Embryonic facial prominence (tissue), 1 donor: Measurements from ENCODE around the gene PDGFA.

ENCODE experiments used
- DNase-seq: peaks from one replicate; pipeline ENCODE4 v3.0.0-alpha.2; 2016; ENCODE audit errors: extremely low spot score

The PDGFA gene

DNA sequence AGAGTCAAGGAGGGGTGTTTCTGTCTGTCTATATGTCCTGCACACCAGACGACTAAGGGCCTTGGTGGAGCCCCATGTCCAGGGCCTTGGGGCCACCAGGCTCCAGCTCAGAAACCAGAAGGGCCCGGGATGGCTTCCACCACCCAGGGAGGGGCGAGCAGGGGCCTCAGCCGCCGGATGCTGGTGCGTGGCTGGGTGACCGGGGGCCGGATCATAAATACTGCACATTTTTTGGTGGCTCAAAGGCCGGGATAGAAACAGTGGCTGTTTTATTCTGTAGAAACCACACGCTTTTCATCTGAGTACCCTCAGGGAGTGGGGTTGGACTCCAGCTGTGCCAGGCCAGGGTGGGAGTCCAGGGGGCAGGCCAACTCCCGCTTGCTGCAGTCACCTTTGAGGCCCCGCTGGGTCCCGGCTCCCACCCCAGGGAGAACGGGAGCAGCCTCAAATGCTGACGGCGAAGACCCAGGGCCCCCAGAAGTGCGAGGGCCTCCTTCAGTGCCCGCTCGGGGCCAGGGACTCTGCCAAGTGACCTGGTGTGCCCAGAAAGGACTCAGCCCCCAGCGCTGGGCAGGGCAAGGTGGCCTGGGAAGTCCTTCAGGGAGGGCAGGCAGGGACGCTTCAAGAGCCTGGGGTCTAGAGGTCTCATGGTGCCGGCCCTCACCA lies 28.2 kb downstream of the PDGFA start:
- no peak for DNase-seq

DNA sequence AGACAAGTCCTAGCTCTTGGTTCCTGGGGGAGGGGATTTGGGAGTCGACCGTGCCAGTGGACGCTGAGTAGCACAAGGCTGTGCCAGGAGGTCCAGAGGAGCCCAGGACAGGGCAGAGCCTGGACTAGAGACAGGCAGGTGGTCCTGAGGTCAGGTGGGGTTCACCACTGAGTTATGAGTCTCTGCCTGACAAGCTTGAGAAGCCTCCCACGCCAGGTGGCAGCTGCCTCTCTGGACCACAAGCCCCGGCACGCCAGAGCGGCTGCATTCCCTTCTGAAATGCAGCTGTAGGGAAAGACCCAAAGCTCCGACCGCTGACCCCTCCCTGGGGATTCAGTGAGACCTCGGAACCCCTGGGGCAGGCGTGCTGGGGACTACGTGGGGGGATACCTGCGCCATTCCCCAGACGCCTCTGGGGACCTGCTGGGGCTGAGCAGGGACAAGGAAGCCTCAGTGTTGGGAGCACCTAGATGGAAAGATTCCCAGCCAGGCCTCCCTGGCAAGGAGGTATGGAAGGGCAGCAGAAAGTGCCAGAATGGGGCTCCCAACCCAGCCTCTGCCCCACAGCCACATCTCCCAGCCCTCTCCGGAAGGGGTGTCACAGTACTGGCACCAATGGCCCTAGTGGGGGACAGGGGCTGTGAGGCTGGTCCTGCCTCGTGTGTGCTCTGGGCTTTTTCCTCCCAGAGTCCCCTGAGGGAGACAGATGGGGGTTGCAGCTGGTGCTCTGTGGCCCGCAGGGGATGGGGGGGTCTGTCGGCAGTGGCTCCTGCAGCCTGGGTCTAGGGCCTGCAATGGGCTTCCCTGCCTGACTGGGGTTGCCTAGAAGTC lies 29.0 kb downstream of the PDGFA start:
- no peak for DNase-seq

DNA sequence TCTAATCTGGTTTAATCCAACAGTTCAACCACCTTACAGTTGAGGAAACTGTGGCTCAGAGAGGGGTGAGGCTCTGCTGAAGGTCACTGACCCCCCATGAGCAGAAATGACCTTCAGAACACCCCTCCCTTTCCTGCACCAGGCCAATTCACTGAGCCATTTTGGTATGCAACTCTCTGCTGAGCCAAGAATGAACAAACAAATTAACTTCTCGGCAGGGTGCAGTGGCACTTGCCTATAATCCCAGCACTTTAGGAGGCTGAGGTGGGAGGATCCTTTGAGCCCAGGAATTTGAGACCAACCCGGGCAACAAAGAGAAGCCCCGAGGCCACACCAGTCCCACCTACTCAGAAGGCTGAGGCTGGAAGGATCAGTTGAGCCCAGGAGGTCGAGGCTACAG lies 29.8 kb downstream of the PDGFA start:
- no peak for DNase-seq

DNA sequence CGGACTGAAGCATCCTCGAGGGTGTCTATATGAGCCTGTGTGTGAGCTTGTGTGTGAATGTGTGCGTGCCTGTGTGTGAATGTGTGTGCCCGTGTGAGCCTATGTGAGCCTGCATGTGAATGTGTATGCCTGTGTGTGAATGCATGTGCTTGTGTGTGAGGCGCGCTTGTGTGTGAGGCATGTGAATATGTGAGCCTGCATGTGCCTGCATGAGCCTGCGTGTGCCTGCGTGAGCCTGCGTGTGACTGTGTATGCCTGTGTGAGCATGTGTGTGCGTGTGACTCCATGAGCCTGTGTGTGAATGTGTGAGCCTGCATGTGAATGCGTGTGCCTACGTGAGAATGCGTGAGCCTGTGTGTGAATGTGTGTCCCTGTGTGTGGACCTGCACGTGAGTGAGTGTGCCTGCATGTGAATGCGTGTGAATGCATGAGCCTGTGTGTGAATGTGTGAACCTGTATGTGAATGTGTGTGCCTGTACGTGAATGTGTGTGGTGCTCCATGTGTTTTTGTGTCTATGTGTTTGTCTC lies 33.4 kb downstream of the PDGFA start:
- no peak for DNase-seq

DNA sequence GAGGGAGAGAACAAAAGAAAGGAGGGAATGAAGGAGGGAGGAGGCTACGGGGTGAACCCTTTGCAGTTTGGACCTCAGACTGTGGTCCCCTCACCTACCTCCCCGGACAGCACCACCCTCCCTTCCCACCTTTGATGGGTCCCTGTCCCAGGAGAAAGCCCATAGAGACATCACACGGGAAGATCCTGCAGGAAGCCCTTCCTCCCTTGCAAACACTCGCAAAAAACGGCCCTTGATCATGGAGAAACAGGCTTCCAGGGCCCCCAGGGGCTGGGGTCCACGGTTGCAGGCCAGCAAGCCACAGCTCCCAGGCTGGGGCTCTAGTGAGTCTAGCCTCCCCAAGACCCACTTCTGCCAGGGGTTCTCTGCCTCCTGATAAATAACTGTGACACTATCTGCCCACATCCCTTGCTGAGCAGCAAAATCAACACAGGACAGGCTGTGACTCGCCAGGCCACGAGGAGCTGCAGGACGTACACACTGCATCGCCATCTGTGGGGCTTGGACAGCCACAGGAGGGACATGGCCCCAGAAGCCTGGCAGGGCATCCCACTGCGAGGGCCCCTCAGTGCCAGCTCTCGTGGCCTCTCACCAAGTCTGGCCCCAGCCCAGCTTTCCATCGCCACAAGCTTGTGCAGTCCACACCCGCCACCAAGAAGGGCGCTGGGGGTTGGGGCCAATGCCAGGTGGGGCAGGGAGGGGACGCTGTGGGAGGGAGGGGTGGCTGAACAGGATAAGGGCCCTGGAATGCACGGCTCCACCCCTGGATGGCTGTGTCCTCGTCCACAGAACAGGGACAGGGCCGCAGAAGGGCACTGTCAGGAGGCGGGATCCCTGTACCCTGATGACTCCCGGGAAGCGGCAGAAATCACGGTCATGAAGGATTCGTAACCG lies 34.2 kb downstream of the PDGFA start:
- no peak for DNase-seq

DNA sequence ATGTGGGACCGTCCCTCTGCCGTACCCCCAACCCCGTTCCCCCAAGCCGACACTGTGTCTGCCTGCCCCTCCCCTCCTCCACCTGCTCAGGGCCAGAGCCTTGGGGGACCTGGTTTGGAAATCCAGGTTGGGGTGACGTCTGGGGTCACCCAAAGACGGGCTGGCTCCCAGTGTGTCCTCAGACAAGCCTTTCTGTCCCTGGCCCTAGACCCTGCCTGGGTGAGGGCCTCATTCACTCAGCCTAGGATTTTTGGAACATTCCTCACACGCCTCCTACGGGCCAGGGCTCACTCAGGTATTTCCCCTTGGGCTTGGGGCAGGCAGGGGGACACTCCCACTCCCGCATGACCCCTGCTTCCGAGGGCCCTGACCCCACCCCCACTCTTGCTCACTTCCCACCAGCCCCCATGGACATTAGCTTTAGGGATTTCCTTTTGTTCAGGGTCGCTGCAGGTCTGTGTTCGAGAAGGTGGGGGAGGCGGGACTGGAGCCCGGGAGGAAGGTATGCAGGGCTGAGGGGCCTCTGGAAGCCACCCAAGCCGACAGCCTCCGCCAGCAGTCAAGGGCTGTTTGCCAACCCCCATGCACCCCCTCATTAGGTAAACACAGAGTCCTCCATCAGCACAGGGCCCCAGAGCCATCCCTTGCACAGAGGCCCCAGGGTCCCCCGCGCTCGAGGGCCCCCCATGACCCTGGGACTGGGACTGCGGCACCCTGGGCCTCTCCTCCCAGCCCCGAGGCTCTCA lies 35.1 kb downstream of the PDGFA start:
- DNase-seq = no peak

DNA sequence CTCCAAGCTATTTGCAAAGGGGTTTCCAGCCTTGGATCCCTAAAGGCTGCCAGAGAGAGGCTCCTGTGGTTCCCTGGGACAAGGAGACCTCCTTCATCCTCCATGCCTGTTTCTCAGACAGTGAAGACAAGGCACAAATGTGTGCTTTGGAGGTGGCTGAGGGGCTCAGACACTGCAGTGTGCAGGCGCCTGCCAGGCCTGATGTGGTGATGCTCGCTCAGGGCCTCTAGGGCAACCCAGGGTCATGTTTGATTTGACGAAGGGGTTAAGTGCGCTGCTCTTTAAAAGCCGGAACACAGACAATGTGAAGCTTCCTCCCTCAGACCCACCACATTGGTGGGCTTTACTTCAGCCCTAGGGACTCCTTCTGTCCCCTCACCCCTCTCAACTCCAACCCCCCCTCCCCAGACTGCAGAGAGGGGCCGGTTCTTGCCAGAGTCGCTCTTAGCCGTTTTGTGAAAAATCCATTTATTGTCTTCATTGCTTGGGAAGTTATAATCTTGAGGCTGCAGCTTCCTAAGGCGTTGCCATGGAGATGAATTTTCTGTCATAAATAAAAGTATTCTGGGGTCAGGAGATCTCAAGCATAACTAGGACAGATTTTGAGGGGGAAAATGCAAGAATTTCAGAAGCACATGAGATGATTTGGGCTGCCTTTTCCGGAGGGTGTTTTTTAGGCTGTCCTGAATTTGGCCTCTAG lies 35.8 kb downstream of the PDGFA start:
- no peak for DNase-seq

DNA sequence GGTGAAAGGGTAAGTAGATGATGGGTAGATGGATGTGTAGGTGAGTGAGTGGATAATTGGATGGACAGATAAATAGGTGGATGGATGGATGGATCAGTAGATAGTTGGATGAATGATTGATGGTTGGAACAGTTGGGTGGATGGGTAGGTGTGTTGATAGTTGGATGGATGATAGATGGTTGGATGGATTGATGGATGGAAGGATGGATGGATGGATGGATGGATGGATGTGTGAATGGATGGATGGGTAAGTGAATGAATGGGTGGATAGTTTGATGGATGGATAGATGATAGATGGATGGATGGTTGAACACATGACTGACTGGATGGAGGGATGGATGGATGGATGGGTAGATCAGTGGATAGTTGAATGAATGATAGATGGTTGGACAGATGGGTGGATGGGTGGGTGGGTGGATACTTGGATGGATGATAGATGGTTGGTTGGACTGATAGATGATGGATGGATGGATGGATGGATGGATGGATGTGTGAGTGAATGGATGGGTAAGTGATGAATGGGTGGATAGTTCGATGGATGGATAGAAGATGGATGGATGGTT lies 37.0 kb downstream of the PDGFA start:
- DNase-seq = no peak

DNA sequence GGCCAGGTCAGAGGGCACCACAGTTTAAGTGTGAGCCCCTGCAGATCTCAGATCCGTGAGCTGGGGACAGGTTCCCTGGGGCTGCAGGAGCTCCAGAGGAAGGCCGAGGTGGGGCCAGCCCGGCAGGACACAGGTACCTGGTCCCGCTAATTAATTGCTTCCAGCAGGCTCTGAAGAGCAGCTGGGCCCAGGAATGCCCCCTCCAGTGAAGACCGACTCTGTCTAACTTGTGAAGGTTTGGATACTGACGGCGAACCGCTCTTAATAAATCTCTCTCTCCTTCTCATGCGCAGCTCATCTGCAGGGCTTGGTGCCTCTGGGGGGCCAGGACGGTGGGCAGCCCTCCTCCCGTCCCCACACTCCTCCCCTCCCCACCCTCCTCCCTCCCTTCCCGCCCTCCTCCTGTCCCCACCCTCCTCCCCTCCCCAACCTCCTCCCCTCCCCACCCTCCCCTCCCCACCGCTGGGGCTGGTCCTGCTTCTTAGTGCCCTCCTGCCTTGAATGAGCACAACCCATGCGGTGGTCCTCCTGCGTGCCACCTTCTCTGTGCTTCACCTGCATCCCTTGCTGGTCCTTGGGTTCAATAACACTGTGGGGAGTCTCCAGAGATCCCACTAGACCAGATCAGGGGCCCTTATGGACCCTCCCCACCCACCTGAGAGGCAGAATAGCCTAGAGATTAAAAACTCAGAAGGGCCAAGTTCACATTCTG lies 38.3 kb downstream of the PDGFA start:
- DNase-seq = no peak

DNA sequence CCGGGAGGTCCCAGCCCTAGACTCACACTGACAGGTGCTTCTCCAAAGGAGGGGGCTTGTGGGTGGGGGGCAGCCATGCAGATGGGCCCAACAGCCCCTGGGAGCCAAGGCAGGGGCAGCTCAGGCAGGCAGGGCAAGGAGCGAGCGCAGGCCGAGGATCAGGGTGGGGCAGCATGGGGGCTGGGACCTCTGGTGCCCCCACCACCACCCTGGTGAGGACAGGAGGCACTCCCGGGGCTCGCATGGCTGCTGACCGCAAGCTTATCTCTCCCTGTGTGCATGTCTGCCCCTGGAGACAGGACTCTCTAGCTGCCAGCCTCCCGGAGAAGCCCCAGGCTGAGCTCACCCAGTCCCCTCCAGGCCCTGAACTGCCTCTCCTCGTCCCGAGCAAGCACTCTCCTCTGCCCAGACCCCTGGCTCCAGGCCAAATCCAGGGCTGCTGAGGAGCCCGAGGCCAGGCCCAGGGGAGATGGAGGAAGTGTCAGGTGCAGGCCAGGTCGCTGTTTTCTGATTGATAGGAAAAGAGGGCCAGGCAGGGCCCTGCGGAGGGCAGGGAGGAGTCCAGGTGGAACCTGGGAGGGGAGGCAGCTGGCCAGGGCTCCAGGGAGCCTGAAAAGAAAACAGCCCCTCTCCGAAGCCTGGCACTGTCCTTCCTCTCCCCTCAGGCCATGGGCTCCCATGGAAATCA lies 39.0 kb downstream of the PDGFA start:
- DNase-seq = no peak

DNA sequence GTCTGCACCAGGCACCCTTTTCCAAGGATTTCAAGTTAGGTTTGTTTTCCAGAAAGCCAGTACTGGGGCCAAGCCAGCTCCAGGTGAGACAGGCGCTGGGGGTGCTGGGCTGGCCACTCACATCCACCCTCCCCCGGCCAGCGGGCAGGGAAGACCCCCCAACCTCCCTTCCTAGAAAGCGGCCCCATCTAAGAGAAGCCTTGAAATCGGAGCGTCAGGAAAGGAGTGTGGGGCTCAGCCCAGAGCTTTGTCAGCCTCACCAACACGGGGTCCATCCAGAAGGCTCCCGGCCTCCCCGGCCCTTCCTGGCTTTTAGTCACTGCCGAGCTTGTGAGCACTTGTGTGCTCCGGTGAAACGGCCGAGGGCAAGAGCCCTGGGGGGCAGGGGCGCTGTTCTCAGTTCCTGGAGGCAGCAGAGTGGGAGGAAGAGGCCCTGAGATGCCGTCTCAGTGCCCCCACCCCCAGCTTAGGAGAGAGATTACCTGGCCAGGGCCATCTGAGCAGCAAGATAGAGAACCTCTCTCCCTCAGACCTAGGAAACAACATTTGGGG lies 39.6 kb downstream of the PDGFA start:
- DNase-seq = no peak

DNA sequence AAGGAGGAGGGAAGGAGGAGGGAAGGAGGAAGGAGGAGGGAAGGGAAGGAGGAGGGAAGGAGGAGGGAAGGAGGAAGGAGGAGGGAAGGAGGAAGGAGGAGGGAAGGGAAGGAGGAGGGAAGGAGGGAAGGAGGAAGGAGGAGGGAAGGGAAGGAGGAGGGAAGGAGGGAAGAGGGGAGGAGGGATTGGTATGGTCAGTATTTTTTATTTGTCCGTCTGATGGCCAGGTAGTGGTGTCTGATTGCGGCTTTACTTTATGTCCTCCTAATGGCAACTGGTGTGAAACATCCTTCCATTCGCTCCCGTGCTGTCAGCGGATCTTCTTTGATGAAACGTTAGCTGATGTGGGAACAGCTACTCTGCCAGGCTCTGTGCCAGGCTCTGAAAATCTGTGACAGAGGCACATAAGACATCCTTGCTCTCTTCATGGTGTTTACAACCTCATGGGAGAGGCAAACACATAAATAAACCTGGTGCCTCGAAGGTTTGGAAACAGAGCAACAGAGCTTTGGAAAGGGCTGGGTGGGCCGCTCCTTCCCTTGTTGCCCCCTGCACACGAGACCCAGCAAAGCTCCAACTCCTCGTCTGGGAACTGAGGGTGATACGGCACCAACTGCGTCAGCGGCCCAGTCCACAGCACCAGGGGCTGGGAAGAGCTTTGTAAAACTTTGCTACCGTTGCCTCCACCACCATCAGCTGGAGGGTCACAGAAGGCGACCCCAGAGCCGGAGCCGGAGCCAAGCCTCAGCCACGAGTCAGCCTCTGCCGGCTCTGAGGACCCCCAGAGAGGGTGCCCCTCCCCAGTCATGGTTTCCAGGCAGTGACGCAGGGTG lies 40.3 kb downstream of the PDGFA start:
- DNase-seq = no peak

DNA sequence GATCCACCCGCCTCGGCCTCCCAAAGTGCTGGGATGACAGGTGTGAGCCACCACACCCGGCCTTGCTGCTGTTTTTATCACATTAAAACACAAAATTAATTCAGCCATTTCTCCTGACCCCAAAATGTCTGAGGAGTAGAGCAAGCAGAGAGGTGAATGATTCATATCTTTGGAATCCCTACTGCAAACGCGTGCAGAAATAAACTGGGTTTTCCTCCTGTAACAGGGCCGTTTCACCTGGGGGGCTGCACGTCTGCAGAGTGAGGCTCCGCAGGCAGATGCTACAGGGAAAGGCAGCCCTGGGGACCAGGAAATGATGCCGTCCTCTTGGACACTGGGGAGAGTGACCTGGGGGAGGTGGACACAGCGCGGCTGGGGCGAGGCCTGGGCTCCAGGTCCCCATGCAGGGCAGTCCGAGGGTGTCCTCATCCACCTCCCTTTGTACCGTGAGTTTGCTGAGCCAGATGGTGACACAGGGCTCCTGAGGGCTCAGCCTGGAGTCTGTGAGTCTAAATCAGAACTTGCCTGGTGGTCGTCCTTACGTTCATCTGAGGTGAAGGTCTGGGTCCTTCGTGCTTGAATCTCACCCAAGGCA lies 41.9 kb downstream of the PDGFA start:
- DNase-seq = no peak

DNA sequence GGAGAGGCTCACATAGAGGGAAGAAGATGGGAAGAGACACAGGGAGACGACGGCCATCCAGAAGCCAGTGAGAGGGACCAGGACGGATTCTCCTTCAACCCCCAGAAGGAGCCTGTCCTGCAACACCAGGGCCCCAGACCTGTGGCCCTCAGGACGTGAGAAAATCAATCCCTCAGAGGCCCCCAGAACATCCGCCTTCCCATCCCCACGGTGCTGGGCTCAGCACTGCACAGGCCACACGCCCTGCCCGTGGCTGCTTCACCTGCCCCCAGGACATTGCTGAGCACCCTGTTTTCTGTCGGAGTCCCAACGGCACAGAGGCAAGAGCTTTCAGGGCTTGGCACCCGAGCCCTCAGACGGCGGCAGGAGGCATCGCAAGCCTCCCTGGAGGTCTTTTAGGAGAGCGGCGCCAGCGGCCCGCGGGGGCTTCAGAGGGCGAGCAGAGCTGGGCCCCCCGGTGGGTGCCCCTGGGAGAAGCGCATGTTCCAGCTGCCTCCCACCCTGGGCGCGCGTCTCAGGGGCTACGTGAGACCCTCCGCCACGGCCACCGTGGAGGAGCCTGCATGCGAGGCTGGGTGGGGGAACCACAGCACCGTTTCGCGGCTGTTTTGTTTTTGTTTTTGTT lies 42.8 kb downstream of the PDGFA start:
- DNase-seq = no peak

DNA sequence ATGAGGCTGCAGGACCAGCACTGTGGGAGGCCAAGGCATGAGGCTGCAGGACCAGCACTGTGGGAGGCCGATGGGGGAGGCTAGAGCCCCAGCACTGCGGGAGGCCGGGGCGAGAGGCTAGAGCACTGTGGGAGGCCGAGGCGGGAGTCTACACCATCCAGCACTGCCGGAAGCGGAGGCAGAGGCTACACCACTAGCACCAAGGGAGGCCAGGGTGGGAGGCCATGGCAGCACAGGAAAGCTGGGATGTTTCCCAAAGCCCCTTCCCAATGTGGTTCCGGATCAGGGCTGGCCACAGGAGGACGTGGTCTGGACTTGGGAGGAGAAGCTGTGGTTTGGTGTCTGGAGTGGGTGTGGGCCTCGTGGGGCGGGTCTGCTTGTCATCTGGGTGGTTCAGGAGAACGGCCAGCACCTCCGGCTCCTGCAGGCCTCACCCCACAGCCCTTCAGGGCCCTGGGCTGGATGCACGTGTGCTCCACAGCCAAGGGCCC lies 43.6 kb downstream of the PDGFA start:
- DNase-seq = no peak

DNA sequence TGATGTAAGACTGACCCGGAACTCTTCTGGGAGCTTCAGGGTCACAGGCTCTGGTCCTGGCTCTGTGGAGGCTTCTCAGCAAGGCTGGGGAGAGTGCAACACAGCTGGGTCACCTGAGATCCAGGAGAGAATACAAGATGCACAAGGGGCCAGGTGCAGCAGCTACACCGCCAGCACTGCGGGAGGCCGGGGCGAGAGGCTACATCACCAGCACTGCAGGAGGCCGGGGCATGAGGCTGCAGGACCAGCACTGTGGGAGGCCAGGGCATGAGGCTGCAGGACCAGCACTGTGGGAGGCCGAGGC lies 44.3 kb downstream of the PDGFA start:
- DNase-seq = no peak
